ENCODE measurements around the gene IER3. TPM values are rescaled to one million over a fixed set of nuclear protein-coding genes. Genes with fewer than 3 reads are reported as not detected.
"Not testable (repeated sequence)": the region's sequence is repeated elsewhere in the genome, so short reads cannot be mapped to it uniquely, and the experiment has no call there.

Gene IER3
- total and polyA plus RNA-seq, 12 donors, result 1.6 to 136 (median 43.1) TPM

GRCh38 chr6:30767944-30768301, 23.6 kb upstream of the IER3 start:
- Histone ChIP-seq H3K27ac (no peak overlapping the region), H3K4me1 (replicated peaks in 1 of 2) (peaks cover 15 to 44% of the 10 kb centered on the region in 2 donors), H3K27me3 (no peaks in the 10 kb centered on the region), H3K4me3 (no peak overlapping the region), H3K9me3 (replicated peaks in 1 of 3) (no peaks in the 10 kb centered on the region), H3K36me3 (replicated peaks in 1 of 2) (no peaks in the 10 kb centered on the region)
- intact Hi-C loops (cut with DNase I), result no loop called here
- TF ChIP-seq POLR2A (IDR thresholded peaks at IDR 0.05) (no peak), CTCF (IDR thresholded peaks at IDR 0.05) (no peak)
- DNase-seq, result no peak
- WGBS, 4 donors, result 92 to 100% (median 100%) methylated on average over 1 of the region's 1 CpG

GRCh38 chr6:30767158-30767943, 23.0 kb upstream of the IER3 start:
- Histone ChIP-seq H3K4me3 (no peak overlapping the region), H3K27ac (no peak overlapping the region), H3K27me3 (no peaks in the 10 kb centered on the region), H3K36me3 (replicated peaks in 1 of 2) (no peaks in the 10 kb centered on the region), H3K9me3 (replicated peaks in 1 of 3) (no peaks in the 10 kb centered on the region), H3K4me1 (replicated peaks in 1 of 2) (peaks cover 15 to 44% of the 10 kb centered on the region in 2 donors)
- 81 to 95% (median 87%) methylated on average over 8 to 9 of the region's 9 CpGs for WGBS, 4 donors
- intact Hi-C loops (cut with DNase I), result no loop called here
- no peak for DNase-seq
- TF ChIP-seq POLR2A (IDR thresholded peaks at IDR 0.05) (no peak), CTCF (IDR thresholded peaks at IDR 0.05) (no peak)

- TF ChIP-seq CTCF (IDR thresholded peaks at IDR 0.05) (no peak), POLR2A (IDR thresholded peaks at IDR 0.05) (no peak)
- Histone ChIP-seq H3K4me3 (no peak overlapping the region), H3K27ac (no peak overlapping the region), H3K4me1 (replicated peaks in 1 of 2) (peaks cover 15 to 44% of the 10 kb centered on the region in 2 donors), H3K36me3 (replicated peaks in 1 of 2) (no peaks in the 10 kb centered on the region), H3K27me3 (no peaks in the 10 kb centered on the region), H3K9me3 (replicated peaks in 1 of 3) (no peaks in the 10 kb centered on the region)
- 71 to 81% (median 74%) methylated on average over 6 of the region's 6 CpGs for WGBS, 4 donors
- peak in 6 of 7 donors; percentile 33 to 82 (median 70) for DNase-seq
- intact Hi-C loops (cut with DNase I), result no loop called here
Measured at GRCh38 chr6:30766461-30767157, 22.3 kb upstream of the IER3 start.

- intact Hi-C loops (cut with DNase I); H3K27me3 ChIP-seq; DNase-seq; H3K9me3 ChIP-seq (replicated peaks in 1 of 3); H3K27ac ChIP-seq; H3K4me3 ChIP-seq; H3K36me3 ChIP-seq (replicated peaks in 1 of 2): not testable (repeated sequence)
- WGBS, 4 donors, result 57 to 95% (median 75%) methylated on average over 1 of the region's 1 CpG
- peaks cover 15 to 43% of the 10 kb centered on the region in 2 donors for H3K4me1 ChIP-seq (replicated peaks in 1 of 2)
Measured at GRCh38 chr6:30765495-30765894, 21.1 kb upstream of the IER3 start.

GRCh38 chr6:30764490-30765043, 20.2 kb upstream of the IER3 start:
- DNase-seq; H3K4me3 ChIP-seq; H3K27ac ChIP-seq; H3K36me3 ChIP-seq (replicated peaks in 1 of 2); H3K9me3 ChIP-seq (replicated peaks in 1 of 3); intact Hi-C loops (cut with DNase I); H3K27me3 ChIP-seq: not testable (repeated sequence)
- H3K4me1 ChIP-seq (replicated peaks in 1 of 2), result peaks cover 9 to 34% of the 10 kb centered on the region in 2 donors
- WGBS, 4 donors, result 67 to 79% (median 70%) methylated on average over 13 of the region's 13 CpGs
